M059J (cell line): ENCODE results near the gene OR51A7. TPM values are rescaled to one million over a fixed set of nuclear protein-coding genes. Genes with fewer than 3 reads are reported as not detected.
"Not testable (repeated sequence)": the region's sequence is repeated elsewhere in the genome, so short reads cannot be mapped to it uniquely, and the experiment has no call there.

Experiments used
- DNase-seq: peaks from one replicate; pipeline ENCODE4 v3.0.0-alpha.2; 2012; ENCODE audit warnings: low read depth
- total RNA-seq: library from RNA; depleted of rRNA; stranded (reverse); fragments of >200 nt; shearing (Covaris generic); gene quantifications from 2 replicates; pipeline ENCODE4 v1.2.3, GENCODE V29; 2014; rRNA removed

Gene OR51A7, protein sequence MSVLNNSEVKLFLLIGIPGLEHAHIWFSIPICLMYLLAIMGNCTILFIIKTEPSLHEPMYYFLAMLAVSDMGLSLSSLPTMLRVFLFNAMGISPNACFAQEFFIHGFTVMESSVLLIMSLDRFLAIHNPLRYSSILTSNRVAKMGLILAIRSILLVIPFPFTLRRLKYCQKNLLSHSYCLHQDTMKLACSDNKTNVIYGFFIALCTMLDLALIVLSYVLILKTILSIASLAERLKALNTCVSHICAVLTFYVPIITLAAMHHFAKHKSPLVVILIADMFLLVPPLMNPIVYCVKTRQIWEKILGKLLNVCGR
- not detected in 2 replicates for total RNA-seq

DNA sequence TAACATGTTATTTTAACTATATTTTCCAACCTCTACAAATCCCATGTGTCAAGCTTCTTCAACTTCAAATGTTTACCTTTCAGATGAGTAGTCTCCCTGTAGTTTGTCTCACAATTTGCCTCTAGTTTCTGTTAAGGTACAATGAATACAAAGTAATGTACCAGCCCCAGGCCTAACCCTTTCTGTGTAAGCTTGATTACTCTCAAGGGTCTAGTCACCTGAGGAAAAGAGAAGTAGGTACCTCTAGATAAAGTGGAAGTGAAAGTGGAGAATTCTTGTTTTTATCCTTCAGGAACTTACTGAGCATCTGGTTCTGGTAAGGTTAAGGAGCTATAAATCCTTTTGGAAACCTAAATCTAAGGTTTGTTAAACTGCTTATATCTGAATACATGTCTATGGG lies at the start of gene OR51A7:
OR51A7 (plus strand) TSS at position 300 of the 400 bp plus-strand sequence. CDS start 3,587 bp downstream, outside the sequence.
- DNase-seq: no peak

DNA sequence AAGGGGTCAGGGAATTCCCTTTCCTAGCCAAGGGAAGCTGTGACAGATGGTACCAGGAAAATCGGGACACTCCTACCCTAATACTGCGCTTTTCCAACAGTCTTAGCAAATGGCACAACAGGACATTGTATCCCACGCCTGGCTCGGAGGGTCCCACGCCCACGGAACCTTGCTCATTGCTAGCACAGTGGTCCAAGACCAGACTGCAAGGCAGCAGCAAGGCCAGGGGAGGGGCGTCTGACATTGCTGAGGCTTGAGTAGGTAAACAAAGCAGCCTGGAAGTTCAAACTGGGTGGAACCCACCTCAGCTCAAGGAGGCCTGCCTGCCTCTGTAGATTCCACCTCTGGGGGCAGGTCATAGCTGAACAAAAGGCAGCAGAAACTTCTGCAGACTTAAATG lies 49.3 kb upstream of the OR51A7 start:
- not testable (repeated sequence) for DNase-seq

DNA sequence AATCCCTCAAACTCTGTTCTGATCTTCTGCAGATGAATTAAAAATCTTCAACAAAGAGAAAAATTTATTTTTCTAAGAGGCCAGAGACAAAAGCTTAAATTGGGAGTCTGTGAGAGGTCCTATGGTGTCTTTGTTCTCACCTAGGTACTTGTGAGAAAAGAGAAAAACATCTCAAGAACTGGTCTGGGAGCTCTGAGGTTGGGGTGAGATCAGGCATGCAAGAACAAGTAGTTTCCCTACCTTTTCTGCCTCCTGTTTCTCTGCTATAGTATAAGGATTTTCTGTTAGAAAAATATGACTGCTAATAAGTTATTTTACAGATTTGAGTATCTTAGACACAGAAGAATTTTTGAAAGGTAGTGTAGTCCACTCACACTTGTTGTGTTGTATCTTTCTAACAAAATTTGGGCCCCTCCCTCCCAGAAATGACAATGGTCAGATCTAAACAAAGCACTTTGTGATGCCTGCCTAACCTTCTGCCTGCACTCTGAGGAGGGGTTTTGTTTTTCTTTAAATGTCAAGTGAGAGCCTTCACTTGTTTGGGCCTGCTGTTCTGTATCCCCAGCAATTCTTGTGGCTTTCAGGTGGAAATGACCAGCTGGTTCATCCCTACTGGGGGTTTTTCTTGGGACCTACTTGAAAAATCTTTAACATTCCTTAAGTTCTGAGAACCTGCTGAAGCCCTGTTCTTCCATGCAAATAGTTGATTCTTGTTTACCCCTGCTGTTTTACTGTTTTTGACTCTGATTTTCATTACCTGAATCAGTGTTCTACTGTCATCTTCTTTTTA lies 40.9 kb upstream of the OR51A7 start:
- DNase-seq: no peak

- no peak for DNase-seq
Measured at GRCh38 chr11:4863876-4864275, 39.7 kb upstream of the OR51A7 start.

GRCh38 chr11:4865855-4866254 lies 37.7 kb upstream of the OR51A7 start:
- no peak for DNase-seq

DNA sequence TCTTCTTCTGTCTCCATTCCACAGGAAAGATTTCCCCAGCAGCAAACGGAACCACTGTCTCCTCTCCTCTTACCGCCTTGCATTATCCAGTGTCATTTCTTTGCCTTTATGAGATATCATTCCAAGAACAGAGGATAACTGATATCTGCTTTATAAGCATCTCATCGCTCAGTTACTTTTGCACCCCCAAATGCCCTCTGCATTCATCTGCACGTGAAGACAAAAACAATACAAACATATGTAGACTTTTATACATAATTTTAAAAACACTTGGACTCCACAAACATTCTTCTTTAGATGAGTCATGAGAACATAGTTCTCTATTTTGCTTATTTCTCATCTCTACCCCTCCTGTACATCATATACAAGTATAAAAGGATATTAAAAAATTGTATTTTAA lies 22.4 kb upstream of the OR51A7 start:
- DNase-seq: no peak

DNA sequence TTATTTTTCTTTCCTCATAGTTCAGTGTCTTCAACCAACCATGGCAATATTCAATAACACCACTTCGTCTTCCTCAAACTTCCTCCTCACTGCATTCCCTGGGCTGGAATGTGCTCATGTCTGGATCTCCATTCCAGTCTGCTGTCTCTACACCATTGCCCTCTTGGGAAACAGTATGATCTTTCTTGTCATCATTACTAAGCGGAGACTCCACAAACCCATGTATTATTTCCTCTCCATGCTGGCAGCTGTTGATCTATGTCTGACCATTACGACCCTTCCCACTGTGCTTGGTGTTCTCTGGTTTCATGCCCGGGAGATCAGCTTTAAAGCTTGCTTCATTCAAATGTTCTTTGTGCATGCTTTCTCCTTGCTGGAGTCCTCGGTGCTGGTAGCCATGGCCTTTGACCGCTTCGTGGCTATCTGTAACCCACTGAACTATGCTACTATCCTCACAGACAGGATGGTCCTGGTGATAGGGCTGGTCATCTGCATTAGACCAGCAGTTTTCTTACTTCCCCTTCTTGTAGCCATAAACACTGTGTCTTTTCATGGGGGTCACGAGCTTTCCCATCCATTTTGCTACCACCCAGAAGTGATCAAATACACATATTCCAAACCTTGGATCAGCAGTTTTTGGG lies 21.6 kb upstream of the OR51A7 start, which contains the start of gene OR51T1:
OR51T1 (plus strand) TSS at position 41 of the 641 bp plus-strand sequence; CDS start at position 41, 0 bp downstream.
- no peak for DNase-seq

DNA sequence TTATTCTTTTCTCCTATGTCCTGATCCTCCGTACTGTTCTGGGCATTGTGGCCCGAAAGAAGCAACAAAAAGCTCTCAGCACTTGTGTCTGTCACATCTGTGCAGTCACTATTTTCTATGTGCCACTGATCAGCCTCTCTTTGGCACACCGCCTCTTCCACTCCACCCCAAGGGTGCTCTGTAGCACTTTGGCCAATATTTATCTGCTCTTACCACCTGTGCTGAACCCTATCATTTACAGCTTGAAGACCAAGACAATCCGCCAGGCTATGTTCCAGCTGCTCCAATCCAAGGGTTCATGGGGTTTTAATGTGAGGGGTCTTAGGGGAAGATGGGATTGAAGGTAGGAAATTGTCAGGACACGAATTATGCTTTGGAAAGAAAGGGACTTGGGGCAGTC lies 21.0 kb upstream of the OR51A7 start:
- DNase-seq: no peak

GRCh38 chr11:4884361-4884760 lies 19.2 kb upstream of the OR51A7 start:
- no peak for DNase-seq

- DNase-seq: no peak
Measured at GRCh38 chr11:4886186-4886585, 17.4 kb upstream of the OR51A7 start.

GRCh38 chr11:4887591-4887990 lies 16.0 kb upstream of the OR51A7 start:
- no peak for DNase-seq

DNA sequence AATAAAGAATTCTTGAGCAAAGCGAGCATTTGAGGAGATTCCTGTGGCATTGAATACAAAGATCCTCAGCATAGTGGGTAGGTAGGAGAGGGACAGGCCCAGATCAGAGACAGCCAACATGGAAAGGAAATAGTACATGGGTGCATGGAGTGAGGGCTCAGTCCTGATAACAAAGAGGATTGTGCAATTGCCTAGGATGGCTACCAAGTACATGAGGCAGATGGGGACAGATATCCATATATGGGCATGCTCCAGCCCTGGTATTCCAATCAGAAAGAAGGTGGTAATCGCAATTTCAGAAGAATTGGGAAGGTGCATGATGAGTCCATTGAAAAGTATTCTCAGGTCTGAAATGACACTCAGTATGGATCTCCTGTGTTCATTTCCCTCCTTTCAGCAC lies 13.3 kb upstream of the OR51A7 start:
- DNase-seq: peak; percentile 3

DNA sequence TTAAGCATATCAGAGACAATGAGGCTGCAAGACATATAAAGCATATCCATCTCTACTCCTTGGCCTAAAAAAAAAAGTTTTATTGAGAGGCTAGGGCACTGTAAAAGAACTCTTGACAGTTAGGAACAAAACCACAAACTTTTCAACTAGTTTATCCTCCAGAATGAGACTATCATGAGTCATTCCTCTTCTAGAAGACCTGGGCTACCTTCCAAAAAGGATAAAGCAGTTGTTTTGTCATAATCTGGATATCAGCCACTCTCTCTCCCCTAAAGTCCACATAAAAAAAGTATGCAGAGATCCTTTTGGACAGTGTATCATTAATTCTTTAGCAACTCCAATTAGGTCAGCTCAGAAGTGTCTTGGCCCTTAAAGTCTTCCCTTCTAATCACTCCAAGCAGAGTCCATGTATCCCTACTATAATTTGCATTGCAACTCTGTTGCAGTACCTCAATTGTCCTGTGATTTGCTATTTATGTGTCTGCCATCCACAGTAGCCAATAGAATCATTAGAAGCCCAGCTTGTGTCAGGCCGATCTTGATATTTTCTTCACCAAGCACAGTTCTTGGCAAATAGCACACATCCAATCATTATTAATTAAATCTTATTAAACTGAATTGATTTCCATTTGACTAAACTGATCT lies 11.5 kb upstream of the OR51A7 start:
- DNase-seq: peak; percentile 93

- DNase-seq: no peak
Measured at GRCh38 chr11:4916581-4916980, 13.0 kb downstream of the OR51A7 start.

GRCh38 chr11:4919250-4919649 lies 15.7 kb downstream of the OR51A7 start, which contains the start of gene OR51G2:
Gene OR51G2 (minus strand): TSS chr11:4919350. CDS start chr11:4915663, 3,687 bp downstream.
- DNase-seq: no peak

- no peak for DNase-seq
Measured at GRCh38 chr11:4921796-4922195, 18.2 kb downstream of the OR51A7 start.

DNA sequence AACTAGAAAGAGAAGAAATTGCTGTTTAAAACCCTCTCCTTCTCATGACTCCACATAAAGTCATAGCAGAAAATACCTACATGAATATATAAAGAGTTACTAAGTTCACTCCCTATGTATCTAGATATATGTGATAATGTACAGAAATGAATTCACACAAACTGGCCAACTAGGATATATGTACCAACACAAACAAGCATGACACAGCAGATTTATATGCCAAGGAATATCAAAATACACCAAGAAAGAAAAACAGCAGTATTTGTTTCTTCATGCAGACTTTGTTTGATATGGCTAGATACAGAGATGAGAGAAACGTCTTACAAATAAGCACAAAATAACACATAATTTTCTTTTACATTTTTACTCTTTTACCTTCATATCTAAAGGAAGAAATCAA lies 18.7 kb downstream of the OR51A7 start:
- DNase-seq: no peak

- DNase-seq: no peak
Measured at GRCh38 chr11:4924239-4924638, 20.7 kb downstream of the OR51A7 start, which contains the start of gene OR51G1. Gene OR51G1 (minus strand): TSS chr11:4924339. CDS start chr11:4924339, 0 bp downstream.

GRCh38 chr11:4926608-4927007 lies 23.0 kb downstream of the OR51A7 start:
- DNase-seq: no peak

GRCh38 chr11:4932751-4933150 lies 29.2 kb downstream of the OR51A7 start:
- DNase-seq: no peak

- DNase-seq: no peak
Measured at GRCh38 chr11:4936745-4937144, 33.2 kb downstream of the OR51A7 start.

- DNase-seq: no peak
Measured at GRCh38 chr11:4947505-4947904, 43.9 kb downstream of the OR51A7 start, which contains the start of gene OR51A4. Gene OR51A4 (minus strand): TSS chr11:4947605. CDS start chr11:4947100, 505 bp downstream.
